HEK293 (cell line): ENCODE results near the gene PTPRG.
A peak's percentile ranks its signal among the peaks of the same experiment; 100 is the strongest.

Experiments used
- GLI4 ChIP-seq: fragments of 450-650 bp; formaldehyde crosslinking; IDR thresholded peaks from 2 replicates; pipeline ENCODE4 v1.5.1; 2016; ENCODE audit warnings: missing biosample characterization, missing genetic modification characterization
- KLF16 ChIP-seq: fragments of 450-650 bp; formaldehyde crosslinking; IDR thresholded peaks from 2 replicates; pipeline ENCODE4 v1.5.1; 2017; ENCODE audit warnings: missing biosample characterization, missing genetic modification characterization
- MEIS1 ChIP-seq: sonication (generic); formaldehyde crosslinking; IDR thresholded peaks from 2 replicates; pipeline ENCODE4 v1.8.1; 2022; ENCODE audit warnings: missing genetic modification reagents, mild to moderate bottlenecking, borderline replicate concordance
- MZF1 ChIP-seq: fragments of 450-650 bp; formaldehyde crosslinking; IDR thresholded peaks from 2 replicates; pipeline ENCODE4 v1.5.1; 2017; ENCODE audit warnings: missing biosample characterization, missing genetic modification characterization, borderline replicate concordance
- OSR2 ChIP-seq: fragments of 450-650 bp; formaldehyde crosslinking; IDR thresholded peaks from 2 replicates; pipeline ENCODE4 v1.5.1; 2016; ENCODE audit warnings: missing biosample characterization, missing genetic modification characterization
- SCRT2 ChIP-seq: fragments of 450-650 bp; formaldehyde crosslinking; IDR thresholded peaks from 2 replicates; pipeline ENCODE4 v1.5.1; 2016; ENCODE audit warnings: missing biosample characterization, missing genetic modification characterization
- WT1 ChIP-seq: fragments of 450-650 bp; formaldehyde crosslinking; IDR thresholded peaks from 2 replicates; pipeline ENCODE4 v1.5.1; 2016; ENCODE audit warnings: missing biosample characterization, missing genetic modification characterization
- ZEB2 ChIP-seq: fragments of 450-650 bp; formaldehyde crosslinking; IDR thresholded peaks from 2 replicates; pipeline ENCODE4 v1.5.1; 2016; ENCODE audit warnings: missing biosample characterization, missing genetic modification characterization
- ZFP41 ChIP-seq: fragments of 450-650 bp; formaldehyde crosslinking; IDR thresholded peaks from 2 replicates; pipeline ENCODE4 v1.5.1; 2016; ENCODE audit warnings: missing biosample characterization, missing genetic modification characterization, borderline replicate concordance
- ZNF10 ChIP-seq: fragments of 450-650 bp; formaldehyde crosslinking; IDR thresholded peaks from 2 replicates; pipeline ENCODE4 v1.5.1; 2017; ENCODE audit warnings: missing biosample characterization, missing genetic modification characterization
- ZNF132 ChIP-seq: fragments of 450-650 bp; formaldehyde crosslinking; IDR thresholded peaks from 2 replicates; pipeline ENCODE4 v1.5.1; 2017; ENCODE audit warnings: missing biosample characterization, missing genetic modification characterization, borderline replicate concordance
- ZNF140 ChIP-seq: fragments of 450-650 bp; formaldehyde crosslinking; IDR thresholded peaks from 2 replicates; pipeline ENCODE4 v1.5.1; 2016; ENCODE audit warnings: missing biosample characterization, missing genetic modification characterization
- ZNF19 ChIP-seq: fragments of 450-650 bp; formaldehyde crosslinking; IDR thresholded peaks from 2 replicates; pipeline ENCODE4; 2016; ENCODE audit warnings: missing biosample characterization, missing genetic modification characterization, low read depth
- ZNF24 ChIP-seq: fragments of 450-650 bp; formaldehyde crosslinking; IDR thresholded peaks from 2 replicates; pipeline ENCODE4 v1.5.1; 2016; ENCODE audit warnings: missing biosample characterization, missing genetic modification characterization
- ZNF302 ChIP-seq: fragments of 450-650 bp; formaldehyde crosslinking; IDR thresholded peaks from 2 replicates; pipeline ENCODE4 v1.5.1; 2016; ENCODE audit warnings: missing biosample characterization, missing genetic modification characterization, low read depth
- ZNF335 ChIP-seq: fragments of 450-650 bp; formaldehyde crosslinking; conservative IDR thresholded peaks from 2 replicates; pipeline ENCODE4 v1.5.1; 2016; ENCODE audit warnings: missing biosample characterization, missing genetic modification characterization
- ZNF37A ChIP-seq: fragments of 450-650 bp; IDR thresholded peaks from 2 replicates; pipeline ENCODE4 v1.5.1; 2018; ENCODE audit warnings: missing biosample characterization, missing genetic modification characterization
- ZNF585B ChIP-seq: fragments of 450-650 bp; formaldehyde crosslinking; IDR thresholded peaks from 2 replicates; pipeline ENCODE4 v1.5.1; 2016; ENCODE audit warnings: missing biosample characterization, missing genetic modification characterization
- ZNF610 ChIP-seq: fragments of 450-650 bp; formaldehyde crosslinking; IDR thresholded peaks from 2 replicates; pipeline ENCODE4 v1.5.1; 2016; ENCODE audit warnings: missing biosample characterization, missing genetic modification characterization, borderline replicate concordance
- ZNF670 ChIP-seq: fragments of 450-650 bp; formaldehyde crosslinking; IDR thresholded peaks from 2 replicates; pipeline ENCODE4 v1.5.1; 2016; ENCODE audit warnings: missing biosample characterization, missing genetic modification characterization, low read depth
- ZNF792 ChIP-seq: fragments of 450-650 bp; formaldehyde crosslinking; IDR thresholded peaks from 2 replicates; pipeline ENCODE4 v1.5.1; 2016; ENCODE audit warnings: missing biosample characterization, missing genetic modification characterization
- ZNF843 ChIP-seq: fragments of 450-650 bp; formaldehyde crosslinking; IDR thresholded peaks from 2 replicates; pipeline ENCODE4 v1.5.1; 2016; ENCODE audit warnings: missing biosample characterization, missing genetic modification characterization
- ZXDB ChIP-seq: fragments of 450-650 bp; formaldehyde crosslinking; IDR thresholded peaks from 2 replicates; pipeline ENCODE4 v1.5.1; 2016; ENCODE audit warnings: missing biosample characterization, missing genetic modification characterization
- TF ChIP-seq, protein P1 (sequence below): fragments of 450-650 bp; formaldehyde crosslinking; conservative IDR thresholded peaks from 2 replicates; pipeline ENCODE4 v1.5.1; 2016; ENCODE audit warnings: low read depth, missing biosample characterization, missing genetic modification characterization
- TF ChIP-seq, protein P2 (sequence below): sonication (generic); formaldehyde crosslinking; IDR thresholded peaks from 2 replicates; pipeline ENCODE4 v1.8.1; 2022; ENCODE audit warnings: mild to moderate bottlenecking, moderate library complexity, missing genetic modification reagents
- TF ChIP-seq, protein P3 (sequence below): fragments of 450-650 bp; formaldehyde crosslinking; IDR thresholded peaks from 2 replicates; pipeline ENCODE4 v1.5.1; 2016; ENCODE audit warnings: missing biosample characterization, missing genetic modification characterization
- TF ChIP-seq, protein P4 (sequence below): fragments of 450-650 bp; formaldehyde crosslinking; IDR thresholded peaks from 2 replicates; pipeline ENCODE4 v1.5.1; 2016; ENCODE audit warnings: missing biosample characterization, missing genetic modification characterization
- TF ChIP-seq, protein P5 (sequence below): fragments of 450-650 bp; formaldehyde crosslinking; IDR thresholded peaks from 2 replicates; pipeline ENCODE4 v1.5.1; 2017; ENCODE audit warnings: missing biosample characterization, missing genetic modification characterization

The PTPRG gene

DNA sequence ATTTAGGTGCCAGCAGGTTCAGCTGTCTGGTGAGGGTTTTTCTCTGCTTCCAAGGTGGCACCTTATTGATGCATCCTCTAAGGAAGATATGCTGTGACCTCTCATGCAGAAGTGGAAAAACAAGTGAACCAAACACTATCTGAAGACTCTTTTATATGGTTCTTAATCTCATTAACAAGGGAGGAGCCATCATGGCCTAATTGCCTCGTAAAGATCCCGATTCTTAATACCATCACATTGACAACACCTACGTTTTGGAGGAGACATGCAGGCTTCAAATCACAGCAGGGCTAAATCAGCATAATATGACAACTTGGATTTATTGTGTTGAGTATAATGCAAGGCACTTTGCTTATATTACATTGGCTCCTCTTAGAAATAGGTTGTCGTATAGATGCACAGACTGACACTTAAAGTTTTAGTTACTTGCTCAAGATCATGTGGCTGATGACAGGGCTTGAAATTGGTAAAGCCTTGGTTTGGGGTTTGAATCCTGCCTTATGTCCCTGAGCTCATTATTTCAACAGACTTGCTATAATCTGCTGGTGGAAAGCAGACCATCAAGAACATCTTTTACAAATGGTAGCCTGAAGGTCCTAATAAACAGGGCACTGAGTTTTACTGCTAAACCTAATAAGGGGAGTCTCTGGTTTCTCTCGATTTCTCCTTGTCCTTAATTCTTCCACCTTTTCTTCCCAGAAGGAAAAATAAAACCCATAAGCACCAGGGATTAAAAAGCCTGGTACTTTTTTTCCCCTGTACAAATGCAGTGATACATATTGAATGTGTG is 88.2 kb downstream of the PTPRG start (continued):
- no peak for TF ChIP-seq KLF16
- TF ChIP-seq, protein P1, sequence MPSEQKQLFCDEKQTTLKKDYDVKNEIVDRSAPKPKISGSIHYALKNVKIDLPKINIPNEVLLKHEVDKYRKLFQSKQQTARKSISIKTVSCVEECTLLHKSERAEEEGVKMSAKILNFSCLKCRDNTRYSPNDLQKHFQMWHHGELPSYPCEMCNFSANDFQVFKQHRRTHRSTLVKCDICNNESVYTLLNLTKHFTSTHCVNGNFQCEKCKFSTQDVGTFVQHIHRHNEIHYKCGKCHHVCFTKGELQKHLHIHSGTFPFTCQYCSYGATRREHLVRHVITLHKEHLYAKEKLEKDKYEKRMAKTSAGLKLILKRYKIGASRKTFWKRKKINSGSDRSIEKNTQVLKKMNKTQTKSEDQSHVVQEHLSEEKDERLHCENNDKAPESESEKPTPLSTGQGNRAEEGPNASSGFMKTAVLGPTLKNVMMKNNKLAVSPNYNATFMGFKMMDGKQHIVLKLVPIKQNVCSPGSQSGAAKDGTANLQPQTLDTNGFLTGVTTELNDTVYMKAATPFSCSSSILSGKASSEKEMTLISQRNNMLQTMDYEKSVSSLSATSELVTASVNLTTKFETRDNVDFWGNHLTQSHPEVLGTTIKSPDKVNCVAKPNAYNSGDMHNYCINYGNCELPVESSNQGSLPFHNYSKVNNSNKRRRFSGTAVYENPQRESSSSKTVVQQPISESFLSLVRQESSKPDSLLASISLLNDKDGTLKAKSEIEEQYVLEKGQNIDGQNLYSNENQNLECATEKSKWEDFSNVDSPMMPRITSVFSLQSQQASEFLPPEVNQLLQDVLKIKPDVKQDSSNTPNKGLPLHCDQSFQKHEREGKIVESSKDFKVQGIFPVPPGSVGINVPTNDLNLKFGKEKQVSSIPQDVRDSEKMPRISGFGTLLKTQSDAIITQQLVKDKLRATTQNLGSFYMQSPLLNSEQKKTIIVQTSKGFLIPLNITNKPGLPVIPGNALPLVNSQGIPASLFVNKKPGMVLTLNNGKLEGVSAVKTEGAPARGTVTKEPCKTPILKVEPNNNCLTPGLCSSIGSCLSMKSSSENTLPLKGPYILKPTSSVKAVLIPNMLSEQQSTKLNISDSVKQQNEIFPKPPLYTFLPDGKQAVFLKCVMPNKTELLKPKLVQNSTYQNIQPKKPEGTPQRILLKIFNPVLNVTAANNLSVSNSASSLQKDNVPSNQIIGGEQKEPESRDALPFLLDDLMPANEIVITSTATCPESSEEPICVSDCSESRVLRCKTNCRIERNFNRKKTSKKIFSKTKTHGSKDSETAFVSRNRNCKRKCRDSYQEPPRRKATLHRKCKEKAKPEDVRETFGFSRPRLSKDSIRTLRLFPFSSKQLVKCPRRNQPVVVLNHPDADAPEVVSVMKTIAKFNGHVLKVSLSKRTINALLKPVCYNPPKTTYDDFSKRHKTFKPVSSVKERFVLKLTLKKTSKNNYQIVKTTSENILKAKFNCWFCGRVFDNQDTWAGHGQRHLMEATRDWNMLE (tag by site-specific recombination), result no peak
- no peak for TF ChIP-seq SCRT2
- no peak for TF ChIP-seq MZF1 (tag by site-specific recombination)
- no peak for TF ChIP-seq ZFP41 (tag by site-specific recombination)
- no peak for TF ChIP-seq ZNF792 (tag by site-specific recombination)
- TF ChIP-seq, protein P2, sequence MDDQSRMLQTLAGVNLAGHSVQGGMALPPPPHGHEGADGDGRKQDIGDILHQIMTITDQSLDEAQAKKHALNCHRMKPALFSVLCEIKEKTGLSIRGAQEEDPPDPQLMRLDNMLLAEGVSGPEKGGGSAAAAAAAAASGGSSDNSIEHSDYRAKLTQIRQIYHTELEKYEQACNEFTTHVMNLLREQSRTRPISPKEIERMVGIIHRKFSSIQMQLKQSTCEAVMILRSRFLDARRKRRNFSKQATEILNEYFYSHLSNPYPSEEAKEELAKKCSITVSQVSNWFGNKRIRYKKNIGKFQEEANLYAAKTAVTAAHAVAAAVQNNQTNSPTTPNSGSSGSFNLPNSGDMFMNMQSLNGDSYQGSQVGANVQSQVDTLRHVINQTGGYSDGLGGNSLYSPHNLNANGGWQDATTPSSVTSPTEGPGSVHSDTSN (CRISPR knock-in tag), result no peak
- TF ChIP-seq, protein P3, sequence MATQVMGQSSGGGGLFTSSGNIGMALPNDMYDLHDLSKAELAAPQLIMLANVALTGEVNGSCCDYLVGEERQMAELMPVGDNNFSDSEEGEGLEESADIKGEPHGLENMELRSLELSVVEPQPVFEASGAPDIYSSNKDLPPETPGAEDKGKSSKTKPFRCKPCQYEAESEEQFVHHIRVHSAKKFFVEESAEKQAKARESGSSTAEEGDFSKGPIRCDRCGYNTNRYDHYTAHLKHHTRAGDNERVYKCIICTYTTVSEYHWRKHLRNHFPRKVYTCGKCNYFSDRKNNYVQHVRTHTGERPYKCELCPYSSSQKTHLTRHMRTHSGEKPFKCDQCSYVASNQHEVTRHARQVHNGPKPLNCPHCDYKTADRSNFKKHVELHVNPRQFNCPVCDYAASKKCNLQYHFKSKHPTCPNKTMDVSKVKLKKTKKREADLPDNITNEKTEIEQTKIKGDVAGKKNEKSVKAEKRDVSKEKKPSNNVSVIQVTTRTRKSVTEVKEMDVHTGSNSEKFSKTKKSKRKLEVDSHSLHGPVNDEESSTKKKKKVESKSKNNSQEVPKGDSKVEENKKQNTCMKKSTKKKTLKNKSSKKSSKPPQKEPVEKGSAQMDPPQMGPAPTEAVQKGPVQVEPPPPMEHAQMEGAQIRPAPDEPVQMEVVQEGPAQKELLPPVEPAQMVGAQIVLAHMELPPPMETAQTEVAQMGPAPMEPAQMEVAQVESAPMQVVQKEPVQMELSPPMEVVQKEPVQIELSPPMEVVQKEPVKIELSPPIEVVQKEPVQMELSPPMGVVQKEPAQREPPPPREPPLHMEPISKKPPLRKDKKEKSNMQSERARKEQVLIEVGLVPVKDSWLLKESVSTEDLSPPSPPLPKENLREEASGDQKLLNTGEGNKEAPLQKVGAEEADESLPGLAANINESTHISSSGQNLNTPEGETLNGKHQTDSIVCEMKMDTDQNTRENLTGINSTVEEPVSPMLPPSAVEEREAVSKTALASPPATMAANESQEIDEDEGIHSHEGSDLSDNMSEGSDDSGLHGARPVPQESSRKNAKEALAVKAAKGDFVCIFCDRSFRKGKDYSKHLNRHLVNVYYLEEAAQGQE (tag by site-specific recombination), result no peak
- TF ChIP-seq ZNF670 (tag by site-specific recombination), result no peak
- no peak for TF ChIP-seq GLI4 (tag by site-specific recombination)
- TF ChIP-seq ZNF37A (tag by site-specific recombination), result no peak
- TF ChIP-seq ZNF585B, result no peak
- TF ChIP-seq, protein P4, sequence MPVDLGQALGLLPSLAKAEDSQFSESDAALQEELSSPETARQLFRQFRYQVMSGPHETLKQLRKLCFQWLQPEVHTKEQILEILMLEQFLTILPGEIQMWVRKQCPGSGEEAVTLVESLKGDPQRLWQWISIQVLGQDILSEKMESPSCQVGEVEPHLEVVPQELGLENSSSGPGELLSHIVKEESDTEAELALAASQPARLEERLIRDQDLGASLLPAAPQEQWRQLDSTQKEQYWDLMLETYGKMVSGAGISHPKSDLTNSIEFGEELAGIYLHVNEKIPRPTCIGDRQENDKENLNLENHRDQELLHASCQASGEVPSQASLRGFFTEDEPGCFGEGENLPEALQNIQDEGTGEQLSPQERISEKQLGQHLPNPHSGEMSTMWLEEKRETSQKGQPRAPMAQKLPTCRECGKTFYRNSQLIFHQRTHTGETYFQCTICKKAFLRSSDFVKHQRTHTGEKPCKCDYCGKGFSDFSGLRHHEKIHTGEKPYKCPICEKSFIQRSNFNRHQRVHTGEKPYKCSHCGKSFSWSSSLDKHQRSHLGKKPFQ (tag by site-specific recombination), result no peak
- TF ChIP-seq ZNF19, result no peak
- no peak for TF ChIP-seq ZNF302 (tag by site-specific recombination)
- no peak for TF ChIP-seq ZNF132
- TF ChIP-seq OSR2 (tag by site-specific recombination), result peak; percentile 70
- 0 out of 2 replicates have a peak, but pooled peaks have one; percentile 20 for TF ChIP-seq ZNF843 (tag by site-specific recombination)
- TF ChIP-seq, protein P5, sequence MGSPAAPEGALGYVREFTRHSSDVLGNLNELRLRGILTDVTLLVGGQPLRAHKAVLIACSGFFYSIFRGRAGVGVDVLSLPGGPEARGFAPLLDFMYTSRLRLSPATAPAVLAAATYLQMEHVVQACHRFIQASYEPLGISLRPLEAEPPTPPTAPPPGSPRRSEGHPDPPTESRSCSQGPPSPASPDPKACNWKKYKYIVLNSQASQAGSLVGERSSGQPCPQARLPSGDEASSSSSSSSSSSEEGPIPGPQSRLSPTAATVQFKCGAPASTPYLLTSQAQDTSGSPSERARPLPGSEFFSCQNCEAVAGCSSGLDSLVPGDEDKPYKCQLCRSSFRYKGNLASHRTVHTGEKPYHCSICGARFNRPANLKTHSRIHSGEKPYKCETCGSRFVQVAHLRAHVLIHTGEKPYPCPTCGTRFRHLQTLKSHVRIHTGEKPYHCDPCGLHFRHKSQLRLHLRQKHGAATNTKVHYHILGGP, result no peak
- TF ChIP-seq ZNF10, result no peak
- TF ChIP-seq ZNF140 (tag by site-specific recombination), result no peak
- TF ChIP-seq ZNF24 (tag by site-specific recombination), result no peak
- TF ChIP-seq ZXDB (tag by site-specific recombination), result no peak
- 0 out of 2 replicates have a peak, but pooled peaks have one; percentile 26 for TF ChIP-seq ZEB2 (tag by site-specific recombination)
- TF ChIP-seq ZNF610 (tag by site-specific recombination), result no peak
- no peak for TF ChIP-seq MEIS1 (CRISPR knock-in tag)
- TF ChIP-seq ZNF335, result no peak
- TF ChIP-seq WT1, result peak; percentile 90
